ENCODE data around the gene HLA-DPA1. TPM values are rescaled to one million over a fixed set of nuclear protein-coding genes. Genes with fewer than 3 reads are reported as not detected.

Gene HLA-DPA1
- total RNA-seq, 1 donor, result 0.18 TPM

GRCh38 chr6:33092385-33092784, 18.9 kb upstream of the HLA-DPA1 start:
- TF ChIP-seq, protein P1, sequence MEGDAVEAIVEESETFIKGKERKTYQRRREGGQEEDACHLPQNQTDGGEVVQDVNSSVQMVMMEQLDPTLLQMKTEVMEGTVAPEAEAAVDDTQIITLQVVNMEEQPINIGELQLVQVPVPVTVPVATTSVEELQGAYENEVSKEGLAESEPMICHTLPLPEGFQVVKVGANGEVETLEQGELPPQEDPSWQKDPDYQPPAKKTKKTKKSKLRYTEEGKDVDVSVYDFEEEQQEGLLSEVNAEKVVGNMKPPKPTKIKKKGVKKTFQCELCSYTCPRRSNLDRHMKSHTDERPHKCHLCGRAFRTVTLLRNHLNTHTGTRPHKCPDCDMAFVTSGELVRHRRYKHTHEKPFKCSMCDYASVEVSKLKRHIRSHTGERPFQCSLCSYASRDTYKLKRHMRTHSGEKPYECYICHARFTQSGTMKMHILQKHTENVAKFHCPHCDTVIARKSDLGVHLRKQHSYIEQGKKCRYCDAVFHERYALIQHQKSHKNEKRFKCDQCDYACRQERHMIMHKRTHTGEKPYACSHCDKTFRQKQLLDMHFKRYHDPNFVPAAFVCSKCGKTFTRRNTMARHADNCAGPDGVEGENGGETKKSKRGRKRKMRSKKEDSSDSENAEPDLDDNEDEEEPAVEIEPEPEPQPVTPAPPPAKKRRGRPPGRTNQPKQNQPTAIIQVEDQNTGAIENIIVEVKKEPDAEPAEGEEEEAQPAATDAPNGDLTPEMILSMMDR (IDR thresholded peaks at IDR 0.05; ENCODE audit: insufficient read depth, low read length), result no peak
- no peak for DNase-seq (ENCODE audit: low read depth)

GRCh38 chr6:33091957-33092356, 18.5 kb upstream of the HLA-DPA1 start:
- DNase-seq (ENCODE audit: low read depth), result no peak
- H3K4me3 ChIP-seq (ENCODE audit: low read depth, low read length), result no peak overlapping the region
- TF ChIP-seq, protein P1 (IDR thresholded peaks at IDR 0.05; ENCODE audit: insufficient read depth, low read length), result peak; percentile 33

More at GRCh38 chr6:33092385-33092784, 18.9 kb upstream of the HLA-DPA1 start:
- H3K4me3 ChIP-seq (ENCODE audit: low read depth, low read length), result no peak overlapping the region

DNA sequence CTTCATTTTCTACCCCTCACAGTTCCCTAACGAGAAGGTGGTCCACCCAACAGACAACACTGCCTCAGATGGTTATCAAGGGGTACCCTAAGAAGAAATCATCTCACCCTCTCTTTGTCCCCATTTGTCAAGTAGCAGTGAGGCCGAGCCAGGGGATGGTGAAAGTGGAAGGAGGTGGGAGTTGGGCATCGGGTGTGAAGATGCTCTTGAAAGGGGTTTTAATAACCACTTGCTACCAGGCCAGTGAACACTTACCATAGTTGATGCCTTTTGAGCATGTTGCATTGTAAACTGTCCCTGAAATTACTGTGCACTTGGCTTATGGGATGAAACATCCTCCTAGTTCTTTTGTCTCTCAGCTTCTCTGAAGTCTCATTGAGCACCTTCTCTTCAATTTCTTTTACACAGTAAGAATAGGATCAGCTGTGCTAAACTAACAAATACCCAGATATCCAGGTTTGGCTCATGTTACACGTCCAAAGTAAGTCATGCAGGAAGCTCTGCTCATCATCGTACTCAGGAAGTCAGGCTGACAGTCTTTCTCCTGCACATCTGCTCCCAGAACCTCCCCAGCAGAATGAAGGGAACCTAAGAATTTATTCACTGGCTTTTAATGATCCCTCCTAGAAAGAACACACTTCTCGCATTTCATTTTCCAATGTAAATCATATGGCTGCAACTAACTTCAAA, 15.6 kb upstream of the HLA-DPA1 start:
- TF ChIP-seq, protein P1 (IDR thresholded peaks at IDR 0.05; ENCODE audit: insufficient read depth, low read length), result no peak
- no peak overlapping the region for H3K4me3 ChIP-seq (ENCODE audit: low read depth, low read length)
- no peak for DNase-seq (ENCODE audit: low read depth)

- TF ChIP-seq, protein P1 (IDR thresholded peaks at IDR 0.05; ENCODE audit: insufficient read depth, low read length), result no peak
- no peak for DNase-seq (ENCODE audit: low read depth)
- H3K4me3 ChIP-seq (ENCODE audit: low read depth, low read length), result no peak overlapping the region
These were observed 14.9 kb upstream of the HLA-DPA1 start for GRCh38 chr6:33088258-33088930.

DNA sequence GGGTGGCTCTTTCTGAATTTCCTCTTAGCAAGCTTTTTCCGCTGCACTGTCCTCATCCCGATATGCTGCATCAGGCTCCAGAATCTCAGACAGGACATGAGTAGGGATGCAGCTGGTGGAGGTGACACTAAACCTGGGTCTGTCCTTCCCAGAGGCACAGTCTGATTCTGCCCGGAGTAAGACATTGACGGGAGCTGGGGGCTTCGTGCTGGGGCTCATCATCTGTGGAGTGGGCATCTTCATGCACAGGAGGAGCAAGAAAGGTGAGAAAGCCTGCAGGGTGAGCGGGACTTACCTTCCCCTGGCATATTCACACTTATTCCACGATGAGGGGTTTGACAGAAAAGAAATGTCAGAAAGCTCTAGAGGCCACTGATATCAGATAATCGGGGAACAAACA, 12.2 kb upstream of the HLA-DPA1 start:
- DNase-seq (ENCODE audit: low read depth), result no peak
- H3K4me3 ChIP-seq (ENCODE audit: low read depth, low read length), result no peak overlapping the region
- TF ChIP-seq, protein P1 (IDR thresholded peaks at IDR 0.05; ENCODE audit: insufficient read depth, low read length), result no peak

- no peak overlapping the region for H3K4me3 ChIP-seq (ENCODE audit: low read depth, low read length)
- TF ChIP-seq, protein P1 (IDR thresholded peaks at IDR 0.05; ENCODE audit: insufficient read depth, low read length), result peak; percentile 15
- DNase-seq (ENCODE audit: low read depth), result peak; percentile 2
These were observed 9.3 kb upstream of the HLA-DPA1 start for GRCh38 chr6:33082702-33083101.

Data from fibroblast of the aortic adventitia (primary cell).